Sciatic nerve (tissue), 2 donors: ENCODE measurements around the gene SORBS2. TPM values are rescaled to one million over a fixed set of nuclear protein-coding genes. Genes with fewer than 3 reads are reported as not detected.

Experiments
- ATAC-seq: fragments of 200-7000 bp; cut with Tn5 transposase; one replicate; pipeline ENCODE4 v1.9.1; 2020; ENCODE audit warnings: mild to moderate bottlenecking, moderate library complexity
- DNase-seq: peaks from one replicate; pipeline ENCODE4 v3.0.0-alpha.2; 2020; ENCODE audit warnings: low spot score
- intact Hi-C: fragments of 100-400 bp; cut with DNase I; formaldehyde crosslinking; loops from one replicate; pipeline ENCODE4 v1.14.2; 2022
- total RNA-seq: library from RNA; stranded (reverse); fragmentation: NEBNext Ultra II Directional; extraction: Animal tissue kit (Norgen Biotek cat#: 25700); gene quantifications from one replicate; pipeline ENCODE4 v1.2.1, GENCODE V29; 2021
- donor health status: DM: no; HTN: no; CAD: no.
- donor health status: DM: no; HTN: no; CAD: no.

SORBS2 gene
- total RNA-seq, 1 donor from 2014 or later: 101 TPM

DNA sequence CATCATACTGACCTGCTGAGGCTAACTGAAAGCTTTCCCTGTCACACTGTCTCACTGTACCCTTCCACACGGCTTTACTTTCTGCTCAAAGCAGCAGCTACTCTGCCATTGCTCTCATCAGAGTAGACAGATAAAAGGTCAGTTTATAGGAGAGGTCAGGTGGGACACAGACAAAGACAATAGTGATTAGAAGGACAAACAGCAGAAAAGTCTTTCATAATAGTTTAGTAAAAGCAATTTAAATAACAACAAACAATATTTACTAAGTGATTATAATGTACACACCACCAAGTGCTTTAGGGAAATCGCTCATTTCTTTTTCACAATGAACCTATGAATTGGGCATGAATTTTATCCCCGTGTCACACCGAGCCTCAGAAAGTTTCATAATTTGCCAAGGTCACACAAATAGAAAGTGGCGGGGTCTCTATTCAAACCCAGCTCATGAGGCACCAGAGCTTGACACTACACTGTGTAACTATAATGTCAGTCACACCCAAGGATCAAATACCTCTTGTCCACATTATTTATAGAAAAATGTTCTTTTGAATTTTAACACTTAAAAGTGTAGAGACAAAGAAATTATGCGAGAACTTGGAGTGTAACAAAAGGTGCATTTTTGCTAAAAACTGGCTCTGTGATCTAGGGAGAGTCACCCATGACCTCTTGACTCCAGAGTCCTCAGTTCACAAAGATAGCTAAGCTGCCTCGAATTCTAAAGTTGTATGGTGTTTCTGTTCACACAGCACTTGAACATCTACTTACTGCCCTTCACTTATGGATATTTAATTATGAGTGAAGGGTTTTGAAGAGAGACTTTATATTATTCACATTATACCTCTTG is 24.5 kb upstream of the SORBS2 start:
- intact Hi-C loops: no loop called here
- DNase-seq: no peak
- ATAC-seq: no peak

DNA sequence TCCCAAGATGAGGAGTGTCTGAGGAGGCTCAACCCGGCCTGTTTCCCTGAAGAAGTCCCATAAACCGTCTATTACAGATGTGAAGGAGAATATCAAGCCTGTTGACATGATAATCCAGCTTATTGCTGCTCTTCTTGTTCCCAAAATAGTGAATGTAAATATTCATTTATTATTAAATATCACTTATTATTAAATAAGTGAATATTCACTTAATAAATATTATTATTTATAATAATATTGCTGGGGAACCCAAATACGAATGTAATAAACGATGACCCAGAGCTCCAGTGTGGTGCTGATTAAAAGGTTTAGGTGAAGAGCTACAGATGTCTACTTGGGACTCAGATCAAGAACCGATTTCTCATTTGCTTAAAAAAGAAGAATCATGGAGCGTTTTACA is 23.8 kb upstream of the SORBS2 start:
- DNase-seq (no peak), ATAC-seq (no peak)
- intact Hi-C loops: no loop called here

DNA sequence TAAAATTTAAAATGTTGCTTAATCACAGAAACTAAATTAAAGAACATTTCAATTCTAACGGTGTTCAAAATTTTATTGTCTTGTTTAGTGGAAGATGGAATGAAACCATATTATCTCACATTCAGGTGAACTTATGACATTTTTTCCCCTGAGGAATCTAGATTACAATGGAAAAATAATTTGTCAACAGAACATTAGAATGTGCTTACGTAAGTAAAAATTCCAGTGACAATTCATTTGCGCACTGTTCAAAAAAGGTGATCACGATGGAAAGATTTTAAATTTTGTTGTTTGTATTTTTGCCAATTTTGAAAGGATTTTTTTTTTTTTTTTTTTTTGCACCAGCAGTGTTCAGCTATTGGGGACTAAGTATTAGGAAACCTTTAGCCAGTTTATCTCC is 23.3 kb upstream of the SORBS2 start:
- ATAC-seq (no peak), DNase-seq (no peak)
- intact Hi-C loops: no loop called here

DNA sequence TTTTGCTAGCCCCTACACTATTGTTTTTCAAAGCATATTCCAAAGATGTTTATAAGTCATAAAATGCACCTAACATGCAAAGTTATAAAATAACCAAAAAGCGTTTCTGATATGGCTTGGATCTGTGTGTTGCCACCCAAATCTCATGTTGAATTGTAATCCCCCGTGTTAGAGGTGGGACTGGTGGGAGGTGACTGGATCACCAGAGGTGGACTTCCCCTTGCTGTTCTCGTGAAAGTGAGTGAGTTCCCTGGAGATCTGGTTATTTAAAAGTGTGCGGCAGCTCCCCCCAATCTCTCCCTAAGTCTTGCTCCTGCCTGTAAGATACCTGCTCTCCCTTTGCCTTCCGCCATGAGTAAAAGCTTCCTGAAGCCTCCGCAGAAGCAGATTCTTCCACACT is 22.8 kb upstream of the SORBS2 start:
- ATAC-seq: no peak
- intact Hi-C loops: no loop called here
- DNase-seq: no peak

DNA sequence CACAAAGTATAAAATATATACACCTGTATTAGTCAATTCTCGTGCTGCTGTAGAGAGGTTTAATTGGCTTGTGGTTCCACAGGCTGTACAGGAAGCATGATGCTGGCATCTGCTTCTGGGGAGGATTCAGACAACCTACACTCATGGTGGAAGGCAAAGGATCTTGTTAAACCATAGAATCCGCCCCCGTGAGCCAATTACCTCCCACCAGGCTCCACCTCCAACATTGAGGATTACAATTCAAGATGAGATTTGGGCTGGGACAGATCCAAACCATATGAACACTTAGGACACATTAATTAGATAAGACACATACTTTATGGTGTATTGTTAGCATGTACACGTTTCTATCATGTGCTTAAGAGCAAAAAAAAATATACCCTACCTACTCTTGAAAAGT is 22.1 kb upstream of the SORBS2 start:
- intact Hi-C loops: no loop called here
- DNase-seq (no peak), ATAC-seq (no peak)

DNA sequence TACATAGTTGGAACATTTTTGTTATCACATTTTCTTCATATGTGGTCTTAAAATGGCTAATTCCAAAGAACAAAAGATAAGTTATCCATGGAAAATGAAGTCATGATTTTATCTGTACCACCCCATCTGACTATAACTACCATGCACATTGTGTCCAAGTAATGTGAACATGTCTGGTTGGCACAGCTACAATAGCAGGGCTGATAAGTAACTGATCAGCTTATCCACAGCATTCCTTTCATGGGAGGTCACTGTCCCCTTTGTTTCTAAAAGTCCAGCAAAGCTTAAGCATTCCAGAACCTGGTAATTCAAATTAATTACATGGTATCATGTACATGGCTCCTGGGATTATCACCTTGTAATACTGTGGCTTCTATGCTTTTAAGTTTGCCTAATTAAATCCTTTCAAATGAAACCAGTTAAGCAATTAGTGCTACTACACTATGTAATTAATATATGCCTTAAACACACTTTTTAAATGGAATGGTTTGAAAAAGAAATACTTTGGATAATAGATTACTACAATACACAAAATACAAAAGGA is 21.1 kb upstream of the SORBS2 start:
- ATAC-seq (no peak), DNase-seq (no peak)
- intact Hi-C loops: no loop called here

DNA sequence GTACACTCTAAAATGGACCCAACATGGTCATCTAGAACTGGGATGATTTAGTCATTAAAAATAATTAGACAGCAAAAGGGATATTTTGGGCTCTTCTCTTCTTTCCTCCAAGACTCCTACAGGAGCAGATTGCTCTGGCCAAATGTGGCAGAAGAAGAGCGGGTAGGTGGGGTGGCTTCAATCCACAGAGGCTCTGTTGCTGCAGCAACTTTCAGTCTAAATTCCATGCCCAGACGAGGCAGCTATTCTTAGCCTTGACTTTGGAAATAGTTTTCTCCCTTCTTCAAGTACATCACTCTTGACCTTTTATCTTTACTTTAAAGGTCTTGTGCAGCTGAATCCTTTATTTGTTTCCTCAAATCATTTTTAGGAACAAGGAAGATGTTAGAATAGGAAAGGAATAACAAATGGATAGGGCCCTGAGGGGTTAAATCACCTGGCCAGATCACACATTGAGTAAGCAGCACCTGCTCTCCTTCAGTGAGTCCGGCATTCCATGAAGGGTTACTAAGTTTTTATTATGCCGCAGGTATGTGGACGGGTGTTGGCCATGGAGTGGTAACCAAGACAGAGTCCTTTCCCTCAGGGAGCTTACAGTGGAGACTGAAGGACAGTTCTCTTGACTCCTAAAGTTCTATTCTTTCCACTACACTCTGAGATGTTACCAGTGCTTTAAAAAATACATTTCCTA is 19.3 kb upstream of the SORBS2 start:
- intact Hi-C loops: no loop called here
- no peak for ATAC-seq

DNA sequence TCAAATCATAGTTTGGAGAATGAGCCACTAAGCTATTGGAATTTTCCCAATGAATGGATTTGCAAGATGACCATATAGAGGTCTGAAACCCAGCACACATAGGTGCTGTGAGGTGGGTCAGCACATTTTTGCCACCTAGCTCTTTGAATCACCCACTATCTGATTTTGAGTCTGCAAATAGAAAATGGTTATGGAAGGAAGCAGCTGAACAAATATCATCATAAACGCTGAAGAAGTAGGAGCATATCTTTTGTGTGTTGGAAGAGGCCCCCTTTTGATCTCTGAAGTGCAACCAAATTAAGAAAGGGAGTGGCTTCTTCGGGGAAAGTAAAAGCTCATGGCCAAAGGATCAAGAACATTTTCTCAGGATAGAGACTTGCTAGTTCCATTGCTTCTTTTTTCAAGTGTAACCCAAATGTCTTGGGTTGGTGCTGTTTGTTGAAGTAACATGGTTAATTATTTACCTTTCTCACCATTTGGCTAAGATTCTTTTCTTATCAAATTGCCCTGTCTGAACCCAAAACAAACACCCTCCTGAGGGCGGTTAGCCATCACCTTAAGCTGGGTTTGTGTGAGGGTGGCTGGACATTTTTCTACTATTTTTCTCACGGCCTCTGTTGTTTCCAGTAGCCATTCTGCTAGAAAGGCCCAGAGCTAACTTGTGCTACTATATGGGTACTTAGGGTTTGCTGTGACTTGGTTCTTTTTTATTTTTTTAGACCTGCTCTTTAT is 18.4 kb upstream of the SORBS2 start:
- DNase-seq (no peak), ATAC-seq (no peak)
- intact Hi-C loops: no loop called here

More for the DNA sequence above, 19.3 kb upstream of the SORBS2 start:
- DNase-seq: no peak

DNA sequence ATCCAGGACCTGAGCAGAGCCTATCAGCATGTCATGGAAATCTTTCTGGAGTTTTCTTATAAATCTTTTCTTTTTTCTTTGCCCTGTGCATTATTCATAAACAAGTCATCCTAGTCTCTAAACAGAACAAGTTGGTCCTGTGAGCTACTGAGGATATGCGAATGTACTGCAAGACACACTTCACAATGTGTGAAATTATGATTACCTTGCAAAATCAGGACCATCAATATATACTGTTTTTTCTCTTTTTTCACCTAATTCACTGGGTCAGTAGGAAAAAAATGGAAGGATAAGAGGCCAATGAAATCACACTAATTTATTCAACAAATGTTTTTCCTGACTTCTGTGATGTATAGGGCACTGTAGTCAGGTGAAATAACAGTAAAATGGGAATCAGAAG is 14.4 kb upstream of the SORBS2 start:
- ATAC-seq (no peak), DNase-seq (no peak)
- intact Hi-C loops: no loop called here

DNA sequence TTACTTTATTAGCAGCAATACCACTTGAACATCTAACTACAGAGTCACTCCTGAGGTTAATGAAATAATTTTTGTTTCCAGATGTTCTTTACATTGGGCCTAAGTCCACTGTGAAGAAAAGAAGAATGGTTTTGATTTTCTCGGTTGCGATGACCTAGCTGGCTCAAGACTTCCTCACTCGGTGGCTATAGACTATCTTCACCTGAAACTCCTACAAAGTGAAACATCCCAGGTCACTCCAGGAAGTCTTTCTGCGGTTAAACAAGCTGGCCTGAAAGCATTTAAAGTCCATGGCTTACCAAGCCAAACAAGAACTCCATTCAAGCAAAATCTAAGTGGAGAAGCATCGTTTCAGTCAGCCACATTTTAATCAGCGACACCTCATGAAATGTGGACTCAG is 13.7 kb upstream of the SORBS2 start:
- DNase-seq (no peak), ATAC-seq (no peak)
- intact Hi-C loops: no loop called here

DNA sequence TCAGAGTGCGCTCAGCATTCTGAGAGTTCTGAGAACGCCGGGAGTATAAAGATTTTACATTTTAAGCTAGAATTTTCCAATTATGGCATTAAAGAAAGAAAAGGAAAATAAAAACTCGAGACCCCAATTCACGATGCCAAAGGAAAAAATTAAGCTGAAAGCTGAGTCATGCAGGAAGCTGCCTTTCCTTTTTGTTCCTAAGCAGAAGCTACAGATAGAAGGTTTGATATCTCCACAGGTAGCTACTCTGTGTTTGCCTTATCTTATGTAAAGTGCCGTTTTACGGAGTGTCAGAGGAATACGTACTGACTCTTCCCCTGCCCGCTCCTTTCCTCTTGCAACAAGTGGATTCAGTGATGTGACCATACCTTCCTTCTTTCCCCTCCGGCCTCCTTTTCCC is 10.8 kb upstream of the SORBS2 start:
- ATAC-seq: no peak
- no peak for DNase-seq
- intact Hi-C loops: no loop called here

DNA sequence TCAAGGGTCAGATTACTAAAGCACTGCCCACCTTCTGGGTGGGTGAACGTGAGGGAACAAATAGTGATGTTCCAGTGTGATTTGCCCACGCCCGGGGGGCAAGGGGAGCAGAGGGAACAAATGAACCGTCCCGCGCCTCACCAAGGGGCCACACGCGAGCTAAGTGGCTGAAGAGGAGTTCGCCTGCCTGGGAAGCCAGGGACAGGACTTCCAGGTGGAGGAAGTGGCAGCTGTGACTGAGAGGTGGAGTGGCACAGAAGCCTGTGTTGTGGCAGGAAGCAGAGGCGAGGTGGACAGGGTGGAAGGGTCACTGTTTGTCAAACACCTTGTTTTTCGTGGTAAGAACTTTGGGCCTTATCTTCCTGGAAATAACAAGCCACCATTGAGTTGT is 9.0 kb upstream of the SORBS2 start:
- intact Hi-C loops: no loop called here
- ATAC-seq (no peak), DNase-seq (no peak)

DNA sequence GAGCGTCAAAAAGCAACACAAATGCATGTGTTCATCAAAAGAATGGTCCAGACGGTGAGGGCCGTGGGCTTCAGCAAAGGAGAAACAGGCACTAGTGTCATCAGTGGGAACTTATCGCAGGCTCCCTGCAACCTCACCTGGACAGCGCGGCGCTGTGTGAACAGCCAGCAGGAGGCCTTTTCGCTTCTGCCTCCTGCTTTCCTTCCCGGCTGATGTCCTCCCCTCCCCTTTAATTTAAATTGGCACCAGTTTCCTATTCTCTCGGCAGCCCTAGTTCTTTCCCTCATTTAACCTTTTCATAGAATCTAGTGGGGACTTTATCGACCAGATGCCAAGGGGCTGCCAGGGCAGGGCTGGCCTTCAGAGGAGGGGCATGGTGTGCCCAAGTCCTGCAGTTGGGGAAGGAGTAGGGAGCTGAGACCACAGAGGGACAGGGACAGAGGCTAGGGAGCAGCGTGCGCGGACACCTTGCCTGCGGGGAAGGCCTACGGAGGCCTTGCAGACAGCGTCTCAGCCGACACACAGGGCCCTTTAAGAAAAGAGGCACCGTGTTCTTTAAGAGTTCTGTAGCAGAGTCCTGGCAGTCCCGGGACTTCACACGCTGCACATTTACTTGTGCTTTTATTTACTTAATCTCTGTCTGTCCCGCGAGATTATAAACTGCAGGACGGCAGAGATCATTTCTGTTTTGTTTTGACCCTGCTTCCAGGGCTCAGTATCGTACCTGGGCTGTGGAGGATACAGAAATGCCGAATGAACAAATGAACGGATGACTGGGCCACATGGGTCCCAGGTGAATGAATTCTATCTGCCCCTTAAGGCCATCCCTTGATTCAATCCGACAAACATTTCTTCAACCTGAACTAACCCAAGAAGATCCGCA is 8.4 kb upstream of the SORBS2 start:
- ATAC-seq: peak; percentile 41
- DNase-seq: no peak
- intact Hi-C loops: no loop called here

DNA sequence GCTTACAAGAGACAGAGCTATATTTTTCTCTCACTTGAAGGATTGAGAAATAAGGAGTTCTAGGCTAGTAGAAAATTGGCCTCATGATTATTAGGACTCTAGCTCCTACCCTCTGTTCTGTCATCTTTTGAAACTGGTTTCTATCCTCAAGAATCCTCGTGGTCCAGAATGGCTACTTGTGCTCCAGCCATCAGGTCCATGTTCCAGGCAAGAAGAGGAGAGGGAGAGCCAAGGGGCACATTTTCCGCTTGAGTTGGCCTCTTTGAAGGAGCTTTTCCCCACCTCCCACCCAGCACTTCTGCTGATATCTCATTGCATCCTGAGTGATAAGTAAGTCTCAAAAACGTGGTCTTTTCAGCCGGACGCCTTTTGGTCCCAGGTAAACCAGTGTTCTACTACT is 7.2 kb upstream of the SORBS2 start:
- intact Hi-C loops: no loop called here
- ATAC-seq (no peak), DNase-seq (no peak)

DNA sequence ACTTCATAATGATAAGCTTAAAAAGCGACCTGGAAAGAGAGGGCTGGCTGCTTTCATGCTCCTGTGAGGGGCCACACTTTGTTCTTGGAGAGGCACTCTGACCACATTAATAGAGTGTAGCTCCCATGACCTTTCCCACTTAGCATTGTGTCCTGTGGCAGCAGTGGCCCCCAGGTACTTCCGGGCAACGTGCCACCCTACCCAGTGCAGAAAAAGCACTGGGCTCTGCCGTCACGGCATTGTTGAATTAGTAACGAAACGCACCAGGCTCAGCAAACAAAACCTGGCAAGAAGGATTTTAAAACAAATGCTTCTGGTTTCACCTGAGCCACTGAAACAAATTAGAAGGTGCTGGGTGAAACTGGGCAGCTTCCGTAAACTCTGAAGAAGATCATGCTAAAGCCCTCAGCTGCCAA is 5.4 kb upstream of the SORBS2 start:
- ATAC-seq: no peak
- intact Hi-C loops: no loop called here
- DNase-seq: no peak

DNA sequence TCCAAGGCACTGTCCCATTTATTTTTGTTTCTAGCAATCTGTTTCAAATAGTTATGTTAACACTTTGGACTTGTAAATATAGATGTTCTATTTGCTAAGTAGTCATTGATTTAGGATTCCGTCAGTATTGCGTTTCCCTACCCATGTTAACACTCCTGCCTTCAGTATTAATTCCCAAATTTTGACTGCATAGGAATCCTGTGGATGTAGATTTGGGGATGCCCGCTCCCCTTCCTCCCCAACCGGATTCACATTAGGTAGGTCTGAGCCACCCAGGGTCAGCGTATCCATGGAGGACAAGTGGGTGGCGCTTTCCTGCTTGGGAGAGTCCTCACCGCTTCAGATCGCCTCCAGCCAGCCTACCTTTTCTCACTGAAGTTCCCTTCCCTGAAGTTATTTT is 1.1 kb upstream of the SORBS2 start:
- intact Hi-C loops: no loop called here
- ATAC-seq (no peak), DNase-seq (no peak)

DNA sequence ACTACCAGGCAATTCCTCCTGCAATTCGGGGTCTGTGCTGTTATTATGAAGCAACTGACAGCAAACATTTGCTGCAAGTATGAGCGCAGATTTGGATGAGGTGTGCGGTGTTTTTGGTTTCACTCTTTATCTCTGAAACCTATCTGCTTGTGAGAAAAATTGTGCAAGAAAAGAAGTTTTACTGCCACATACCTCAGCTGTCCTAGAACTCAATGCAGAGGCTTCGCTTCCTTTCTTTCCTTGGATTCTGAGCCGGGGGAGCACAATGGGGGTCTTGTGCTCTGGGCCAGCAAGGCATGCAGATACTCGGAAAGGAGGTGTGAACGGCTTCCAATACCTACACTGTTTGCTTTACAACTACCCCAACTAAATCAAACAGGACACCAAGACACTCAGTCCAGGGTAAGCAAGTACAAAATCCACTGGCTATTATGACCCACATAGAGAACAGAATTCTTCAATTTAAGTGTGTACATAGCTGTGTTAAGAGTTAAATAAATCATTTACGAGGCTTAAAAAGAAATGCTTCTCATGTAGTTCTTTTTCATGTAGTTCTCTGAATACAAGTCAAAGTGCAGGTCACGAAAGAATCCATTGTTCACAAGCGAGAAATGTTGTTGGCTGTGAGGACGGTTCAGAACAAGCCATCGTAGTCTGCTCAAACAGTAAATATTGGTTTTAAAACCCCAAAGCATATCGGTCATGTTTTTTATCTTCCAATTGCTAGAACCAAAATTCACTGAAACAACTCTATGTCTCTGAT is 1.1 kb downstream of the SORBS2 start:
- intact Hi-C loops: no loop called here
- DNase-seq (no peak), ATAC-seq (peak; percentile 44)

DNA sequence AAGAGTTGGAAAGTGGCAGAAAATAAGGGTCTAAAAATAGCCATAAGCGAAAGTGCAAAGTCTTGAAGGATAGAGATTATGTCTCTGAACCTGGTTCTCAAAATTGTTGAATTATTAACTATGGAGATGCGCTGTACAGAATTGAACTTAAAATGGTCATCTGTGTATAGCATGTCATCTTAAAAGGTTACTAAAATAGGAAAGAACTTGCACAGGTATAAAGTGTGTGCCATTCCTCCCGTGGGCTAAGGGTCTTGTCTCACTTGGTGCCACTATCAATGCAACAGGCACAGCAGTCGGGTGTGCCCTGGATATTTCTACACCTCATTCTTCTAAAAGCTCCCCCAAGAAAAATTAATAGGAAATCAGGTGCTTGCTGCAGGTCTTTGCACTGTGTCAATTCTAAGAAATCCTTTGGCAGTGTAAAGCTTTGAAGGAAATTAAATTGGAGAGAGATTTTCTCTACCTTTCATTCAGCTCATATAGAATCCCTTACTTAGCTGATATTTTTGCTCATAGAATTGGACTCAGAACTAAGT is 2.4 kb downstream of the SORBS2 start:
- ATAC-seq: no peak
- intact Hi-C loops: no loop called here
- DNase-seq: no peak
